Subcutaneous abdominal adipose tissue (tissue), 5 donors: ENCODE results near the gene DPYSL3.

Source experiments
- H3K27ac ChIP-seq: one replicate; pipeline ENCODE4 v1.7.0; 2013; ENCODE audit warnings: low read depth, mild to moderate bottlenecking, inconsistent platforms, low read length, moderate library complexity
- H3K27me3 ChIP-seq, 5 donors: one replicate each; pipeline ENCODE4 v1.7.0; 2013; ENCODE audit warnings: low read length in 5 of 5, inconsistent platforms in 1 of 5; ENCODE audit not compliant: control insufficient read depth in 5 of 5, insufficient read depth in 4 of 5
- H3K36me3 ChIP-seq, 5 donors: one replicate each; pipeline ENCODE4 v1.7.0; 2013; ENCODE audit warnings: low read length in 5 of 5; ENCODE audit not compliant: control insufficient read depth in 5 of 5, insufficient read depth in 5 of 5
- H3K4me1 ChIP-seq, 5 donors: one replicate each; pipeline ENCODE4 v1.7.0; 2013; ENCODE audit warnings: low read length in 5 of 5, mild to moderate bottlenecking in 3 of 5, moderate library complexity in 1 of 5; ENCODE audit not compliant: control insufficient read depth in 5 of 5, insufficient read depth in 5 of 5
- H3K4me3 ChIP-seq, 5 donors: one replicate each; pipeline ENCODE4 v1.7.0; 2013; ENCODE audit warnings: low read length in 5 of 5, low read depth in 1 of 5
- H3K9ac ChIP-seq, 5 donors: one replicate each; pipeline ENCODE4 v1.7.0; 2013; ENCODE audit warnings: low read length in 5 of 5, mild to moderate bottlenecking in 4 of 5, moderate library complexity in 3 of 5
- H3K9me3 ChIP-seq, 5 donors: one replicate each; pipeline ENCODE4 v1.7.0; 2013; ENCODE audit warnings: low read length in 5 of 5; ENCODE audit not compliant: control insufficient read depth in 5 of 5
- donor health status: healthy.
- donor health status: healthy.
- donor health status: healthy.
- donor health status: healthy.
- donor health status: healthy.

Gene DPYSL3

DNA sequence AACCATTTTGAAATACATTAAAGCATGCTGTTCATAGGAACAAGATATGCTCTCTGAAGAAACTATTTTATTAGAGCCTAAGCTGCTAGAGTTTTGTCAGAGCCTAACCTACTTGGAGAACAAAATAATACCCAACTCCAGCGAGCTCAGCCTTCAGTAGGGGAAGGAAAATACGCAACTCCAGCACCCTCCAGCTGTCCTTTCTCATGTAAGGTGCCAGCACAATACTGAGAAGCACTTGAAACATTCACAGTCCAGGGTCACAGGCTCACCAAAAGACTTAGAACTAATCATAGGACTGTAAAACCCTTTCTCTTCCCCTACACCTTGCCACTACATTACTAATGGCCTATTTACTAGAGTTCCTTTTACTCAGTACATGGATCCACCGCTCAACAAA is 18.9 kb downstream of the DPYSL3 start:
- H3K4me3 ChIP-seq = no peak overlapping the region

GRCh38 chr5:147487031-147487750 is 22.7 kb downstream of the DPYSL3 start:
- Histone ChIP-seq H3K9ac (no peak overlapping the region), H3K9me3 (no peaks in the 10 kb centered on the region), H3K4me1 (peaks cover 9 to 50% (median 29%) of the 10 kb centered on the region in 5 donors), H3K27ac (peak overlapping the region; percentile 51), H3K4me3 (no peak overlapping the region), H3K36me3 (no peaks in the 10 kb centered on the region), H3K27me3 (no peaks in the 10 kb centered on the region)

More for the DNA sequence above, 18.9 kb downstream of the DPYSL3 start:
- Histone ChIP-seq H3K4me1 (peaks cover 0 to 16% (median 0%) of the 10 kb centered on the region in 5 donors), H3K27ac (no peak overlapping the region), H3K36me3 (no peaks in the 10 kb centered on the region), H3K27me3 (no peaks in the 10 kb centered on the region), H3K9ac (no peak overlapping the region), H3K9me3 (no peaks in the 10 kb centered on the region)

- Histone ChIP-seq H3K4me3 (no peak overlapping the region), H3K27me3 (no peaks in the 10 kb centered on the region), H3K9ac (no peak overlapping the region), H3K4me1 (peaks cover 9 to 58% (median 37%) of the 10 kb centered on the region in 5 donors), H3K27ac (no peak overlapping the region), H3K36me3 (no peaks in the 10 kb centered on the region), H3K9me3 (no peaks in the 10 kb centered on the region)
Measured at GRCh38 chr5:147485814-147486213, 24.1 kb downstream of the DPYSL3 start.

DNA sequence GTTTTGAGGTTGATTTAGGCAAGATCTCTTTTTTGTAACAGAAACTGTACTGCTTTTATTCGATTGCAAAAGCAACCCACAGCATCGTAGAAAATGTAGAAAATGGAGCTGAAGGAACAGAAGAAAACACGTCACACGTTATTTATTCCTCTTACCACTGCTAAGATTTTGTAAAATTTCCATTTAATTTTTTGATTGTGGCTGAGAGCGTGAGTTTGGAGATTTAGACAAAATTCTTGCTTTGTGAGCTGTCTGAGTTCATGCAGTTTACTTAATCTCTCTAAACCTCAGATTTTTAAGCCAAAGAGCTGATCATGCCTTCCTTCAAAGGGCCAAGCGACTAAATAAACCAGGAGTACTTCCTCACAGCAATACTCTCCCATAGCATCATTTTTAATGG is 24.8 kb downstream of the DPYSL3 start:
- peak overlapping the region; percentile 53 for H3K27ac ChIP-seq
- peak overlapping the region in 1 of 5 donors; percentile 13 for H3K9ac ChIP-seq
- no peaks in the 10 kb centered on the region for H3K27me3 ChIP-seq
- peaks cover 9 to 61% (median 37%) of the 10 kb centered on the region in 5 donors for H3K4me1 ChIP-seq
- H3K36me3 ChIP-seq = no peaks in the 10 kb centered on the region
- no peak overlapping the region for H3K4me3 ChIP-seq
- H3K9me3 ChIP-seq = no peaks in the 10 kb centered on the region

- no peaks in the 10 kb centered on the region for H3K27me3 ChIP-seq
- H3K9ac ChIP-seq = peak overlapping the region in 1 of 5 donors; percentile 13
- no peak overlapping the region for H3K4me3 ChIP-seq
- H3K9me3 ChIP-seq = no peaks in the 10 kb centered on the region
- peaks cover 9 to 64% (median 37%) of the 10 kb centered on the region in 5 donors for H3K4me1 ChIP-seq
- peak overlapping the region; percentile 53 for H3K27ac ChIP-seq
- H3K36me3 ChIP-seq = no peaks in the 10 kb centered on the region
Measured at GRCh38 chr5:147484708-147485020, 25.2 kb downstream of the DPYSL3 start.

GRCh38 chr5:147483961-147484707 is 25.7 kb downstream of the DPYSL3 start:
- no peaks in the 10 kb centered on the region for H3K9me3 ChIP-seq
- no peaks in the 10 kb centered on the region for H3K27me3 ChIP-seq
- H3K9ac ChIP-seq = peak overlapping the region in 1 of 5 donors; percentile 44
- H3K4me3 ChIP-seq = no peak overlapping the region
- peak overlapping the region; percentile 53 for H3K27ac ChIP-seq
- peaks cover 13 to 68% (median 37%) of the 10 kb centered on the region in 5 donors for H3K4me1 ChIP-seq
- no peaks in the 10 kb centered on the region for H3K36me3 ChIP-seq

DNA sequence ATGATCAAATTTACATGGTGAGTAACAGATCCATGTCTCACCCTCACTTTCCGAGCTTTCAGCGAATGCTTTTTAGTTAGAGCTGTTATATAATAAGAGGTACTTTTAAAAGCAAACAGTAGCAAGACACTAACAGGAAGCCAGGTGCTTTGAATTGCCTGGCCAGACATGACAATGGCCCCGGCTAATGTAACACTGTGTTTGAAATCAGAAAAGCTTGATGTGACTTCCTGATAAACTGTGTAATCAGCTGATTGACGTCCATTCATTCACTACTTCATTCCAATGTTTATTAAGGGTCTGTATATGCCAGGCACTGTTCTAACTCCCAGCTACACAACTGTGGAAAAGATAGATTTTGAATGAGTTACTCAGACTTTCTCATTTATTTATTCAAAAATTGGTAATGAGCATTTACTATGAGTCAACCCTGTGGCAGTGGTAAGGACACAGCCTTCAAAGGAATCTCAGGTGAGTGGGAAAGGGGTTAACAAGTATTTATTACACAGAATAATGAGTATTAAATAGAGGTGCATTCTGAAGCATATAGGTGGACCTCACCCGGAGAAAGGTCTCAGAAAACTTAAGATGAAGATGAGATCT is 26.6 kb downstream of the DPYSL3 start:
- Histone ChIP-seq H3K4me1 (peaks cover 13 to 70% (median 37%) of the 10 kb centered on the region in 5 donors), H3K4me3 (no peak overlapping the region), H3K36me3 (no peaks in the 10 kb centered on the region), H3K9me3 (no peaks in the 10 kb centered on the region), H3K9ac (peak overlapping the region in 1 of 5 donors; percentile 44), H3K27me3 (no peaks in the 10 kb centered on the region), H3K27ac (peak overlapping the region; percentile 53)

DNA sequence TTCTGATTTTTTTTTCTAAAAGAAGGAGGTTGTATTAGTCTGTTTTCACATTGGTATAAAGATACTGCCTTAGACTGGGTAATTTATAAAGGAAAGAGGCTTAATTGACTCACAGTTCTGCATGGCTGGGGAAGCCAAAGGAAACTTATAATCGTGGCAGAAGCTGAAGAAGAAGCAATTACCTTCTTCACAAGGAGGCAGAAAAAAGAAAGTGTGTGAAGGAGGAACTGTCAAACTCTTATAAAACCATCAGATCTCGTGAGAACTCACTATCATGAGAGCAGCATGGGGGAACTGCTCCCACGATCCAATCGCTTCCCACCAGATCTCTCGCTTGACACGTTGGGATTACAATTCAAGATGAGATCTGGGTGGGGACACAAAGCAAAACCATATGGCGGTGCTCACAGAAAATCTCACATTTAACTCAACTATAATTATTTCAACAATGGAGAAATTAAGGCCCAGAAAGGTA is 27.1 kb downstream of the DPYSL3 start:
- Histone ChIP-seq H3K27ac (peak overlapping the region; percentile 53), H3K9ac (peak overlapping the region in 1 of 5 donors; percentile 32), H3K9me3 (no peaks in the 10 kb centered on the region), H3K27me3 (no peaks in the 10 kb centered on the region), H3K4me3 (no peak overlapping the region), H3K4me1 (peaks cover 13 to 67% (median 37%) of the 10 kb centered on the region in 5 donors), H3K36me3 (no peaks in the 10 kb centered on the region)

DNA sequence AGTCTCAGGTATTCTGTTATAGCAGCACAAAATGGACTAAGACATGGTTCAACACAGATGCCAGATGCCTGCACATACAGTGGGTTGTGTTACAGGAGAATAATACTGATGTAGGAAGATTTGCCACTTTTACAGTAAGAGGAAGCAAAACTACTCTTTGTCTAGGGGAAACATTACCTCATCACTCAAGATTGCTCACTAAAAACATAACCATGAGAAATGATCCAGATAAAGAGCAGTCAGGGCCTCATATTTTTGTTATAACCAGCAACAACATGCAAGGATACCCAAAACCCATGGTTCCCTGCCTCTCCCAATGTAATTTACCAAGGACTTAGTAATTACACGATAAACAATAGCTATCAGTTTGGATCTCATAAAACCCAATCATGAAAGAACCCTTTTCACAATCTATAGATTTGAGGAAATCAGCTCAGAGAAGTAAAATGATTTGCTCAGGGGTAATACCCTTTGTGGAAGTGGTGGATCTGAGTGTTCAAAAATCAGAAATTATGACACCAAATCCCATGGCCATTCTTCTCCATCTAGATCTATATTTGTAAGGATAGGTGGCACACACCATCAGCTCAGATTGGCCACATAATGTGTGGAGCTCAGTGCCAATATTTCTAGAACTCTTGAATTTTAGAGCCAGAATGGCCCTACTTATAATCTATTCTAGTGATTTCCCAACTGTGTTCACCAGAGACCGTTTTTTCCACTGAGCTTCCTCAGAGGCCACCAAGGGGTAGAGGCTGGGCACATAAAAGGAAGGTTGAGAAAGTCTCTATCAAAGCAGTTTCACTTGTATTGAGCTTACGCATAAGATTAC is 27.8 kb downstream of the DPYSL3 start:
- Histone ChIP-seq H3K9me3 (no peaks in the 10 kb centered on the region), H3K36me3 (no peaks in the 10 kb centered on the region), H3K9ac (no peak overlapping the region), H3K27ac (peak overlapping the region; percentile 53), H3K4me3 (no peak overlapping the region), H3K27me3 (no peaks in the 10 kb centered on the region), H3K4me1 (peaks cover 13 to 62% (median 37%) of the 10 kb centered on the region in 5 donors)
